BLaER1 treated with 17β-estradiol and CSF1 and Interleukin-3, amounts not matched to agents 10 nM and 100 nM (cell line): Measurements from ENCODE around the gene FRY.

Source experiments
- H3K27ac ChIP-seq, 11 experiments: shearing (Covaris generic); formaldehyde crosslinking; 2 replicates each; pipeline ENCODE4 v1.8.1; 2022
- H3K27me3 ChIP-seq, 11 experiments: shearing (Covaris generic); formaldehyde crosslinking; 2 replicates each; pipeline ENCODE4 v1.8.1; 2022
- H3K36me3 ChIP-seq, 11 experiments: shearing (Covaris generic); formaldehyde crosslinking; 2 replicates each; pipeline ENCODE4 v1.8.1; 2022
- H3K4me1 ChIP-seq, 10 experiments: shearing (Covaris generic); formaldehyde crosslinking; 2 replicates each; pipeline ENCODE4 v1.8.1; 2022
- H3K4me2 ChIP-seq, 11 experiments: shearing (Covaris generic); formaldehyde crosslinking; 2 replicates each; pipeline ENCODE4 v1.8.1; 2022
- H3K4me3 ChIP-seq, 10 experiments: shearing (Covaris generic); formaldehyde crosslinking; 2 replicates each; pipeline ENCODE4 v1.8.1; 2022
- H3K9ac ChIP-seq, 11 experiments: shearing (Covaris generic); formaldehyde crosslinking; 2 replicates each; pipeline ENCODE4 v1.8.1; 2022
- H3K9me3 ChIP-seq, 11 experiments: shearing (Covaris generic); formaldehyde crosslinking; replicated peaks in 1 of 11; 2 replicates each; pipeline ENCODE4 v1.8.1; 2022
- H4K20me1 ChIP-seq, 11 experiments: shearing (Covaris generic); formaldehyde crosslinking; 2 replicates each; pipeline ENCODE4 v1.8.1; 2022
- Cebpa-rat ChIP-seq, 11 experiments: shearing (Covaris generic); IDR thresholded peaks; 2 replicates each; pipeline ENCODE4 v1.8.1; 2022

FRY gene

DNA sequence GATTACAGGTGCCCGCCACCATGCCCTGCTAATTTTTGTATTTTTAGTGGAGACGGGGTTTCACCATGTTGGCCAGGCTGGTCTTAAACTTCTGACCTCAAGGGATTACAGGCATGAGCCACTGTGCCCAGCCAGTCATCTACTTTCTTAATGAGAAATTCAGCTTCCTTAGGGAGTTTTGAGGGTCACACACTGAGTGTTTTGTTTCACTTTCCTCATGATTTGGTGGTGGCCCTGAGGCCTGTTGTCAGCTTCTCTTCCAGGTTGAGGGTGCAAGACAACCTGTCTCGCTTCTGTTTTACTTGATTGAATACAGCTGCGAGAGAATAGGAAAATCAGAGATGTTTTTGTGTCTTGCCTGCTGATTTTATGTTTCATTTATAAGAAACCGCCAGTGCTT, 9.9 kb downstream of the FRY start:
- Histone ChIP-seq H3K4me2 (no peak overlapping the region), H3K9me3 (no peaks in the 10 kb centered on the region), H3K4me3 (no peak overlapping the region), H4K20me1 (no peaks in the 10 kb centered on the region), H3K4me1 (peaks cover 4 to 19% (median 7%) of the 10 kb centered on the region in 10 experiments; a peak in 19 of 20 replicates), H3K9ac (no peak overlapping the region), H3K36me3 (no peaks in the 10 kb centered on the region), H3K27me3 (no peaks in the 10 kb centered on the region), H3K27ac (no peak overlapping the region)
- TF ChIP-seq Cebpa-rat (IDR thresholded peaks at IDR 0.05), result no peak

DNA sequence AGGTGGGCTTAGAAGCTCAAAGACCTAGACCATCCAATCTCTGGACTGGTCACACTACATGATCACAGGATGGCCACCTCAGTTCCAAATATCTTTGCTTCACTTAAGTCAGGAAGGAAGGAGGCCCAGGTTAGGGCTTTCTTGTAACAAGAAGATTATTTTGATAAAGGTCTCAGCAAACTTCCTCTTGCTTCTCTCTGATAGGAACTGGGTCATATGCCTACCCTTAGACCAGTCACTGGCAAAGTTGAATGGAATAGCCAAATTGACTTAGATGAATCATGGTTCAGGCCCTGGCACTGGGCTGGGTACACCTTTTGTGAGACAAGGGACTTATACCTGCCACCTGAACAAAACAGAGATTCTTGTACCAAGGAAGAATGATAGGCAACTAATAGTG, 11.0 kb downstream of the FRY start:
- no peak overlapping the region for H3K9ac ChIP-seq

DNA sequence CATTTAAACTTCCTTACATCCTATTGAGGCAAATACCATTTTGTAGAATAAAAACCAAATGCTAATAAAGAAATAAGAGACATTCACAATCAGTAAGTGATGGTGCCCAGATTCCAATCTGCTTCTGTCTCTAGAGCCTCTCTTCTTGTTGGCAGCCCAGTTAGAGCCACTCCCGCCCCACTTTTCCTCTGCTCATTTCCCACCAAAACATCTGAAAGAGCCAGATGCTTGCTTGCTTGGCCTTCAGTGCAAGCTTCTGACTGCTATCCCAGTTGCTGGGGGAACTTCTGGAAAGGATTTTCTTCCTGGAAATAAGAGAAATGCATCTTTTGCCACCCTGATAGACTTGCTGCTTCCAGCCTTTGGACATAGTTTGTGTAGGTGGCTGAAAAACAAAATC, 12.9 kb downstream of the FRY start:
- TF ChIP-seq Cebpa-rat (IDR thresholded peaks at IDR 0.05), result no peak
- H3K4me3 ChIP-seq, result no peak overlapping the region
- no peaks in the 10 kb centered on the region for H3K36me3 ChIP-seq
- peaks cover 33 to 40% (median 37%) of the 10 kb centered on the region in 10 experiments for H3K4me1 ChIP-seq
- H3K9me3 ChIP-seq, result peaks cover 0 to 6% (median 0%) of the 10 kb centered on the region in 11 experiments; a peak in 4 of 22 replicates
- H3K27ac ChIP-seq, result no peak overlapping the region
- no peak overlapping the region for H3K4me2 ChIP-seq
- no peaks in the 10 kb centered on the region for H3K27me3 ChIP-seq
- H4K20me1 ChIP-seq, result no peaks in the 10 kb centered on the region
- no peak overlapping the region for H3K9ac ChIP-seq

More for the DNA sequence above, 11.0 kb downstream of the FRY start:
- Histone ChIP-seq H4K20me1 (no peaks in the 10 kb centered on the region), H3K27ac (no peak overlapping the region), H3K4me2 (0 out of 22 replicates have a peak overlapping the region, but pooled peaks of 1 of the 11 experiments have one; percentile 17), H3K36me3 (no peaks in the 10 kb centered on the region), H3K27me3 (no peaks in the 10 kb centered on the region), H3K9me3 (peaks cover 0 to 3% (median 0%) of the 10 kb centered on the region in 11 experiments; a peak in 4 of 22 replicates), H3K4me3 (no peak overlapping the region), H3K4me1 (peaks cover 15 to 21% (median 18%) of the 10 kb centered on the region in 10 experiments)
- no peak for TF ChIP-seq Cebpa-rat (IDR thresholded peaks at IDR 0.05)

DNA sequence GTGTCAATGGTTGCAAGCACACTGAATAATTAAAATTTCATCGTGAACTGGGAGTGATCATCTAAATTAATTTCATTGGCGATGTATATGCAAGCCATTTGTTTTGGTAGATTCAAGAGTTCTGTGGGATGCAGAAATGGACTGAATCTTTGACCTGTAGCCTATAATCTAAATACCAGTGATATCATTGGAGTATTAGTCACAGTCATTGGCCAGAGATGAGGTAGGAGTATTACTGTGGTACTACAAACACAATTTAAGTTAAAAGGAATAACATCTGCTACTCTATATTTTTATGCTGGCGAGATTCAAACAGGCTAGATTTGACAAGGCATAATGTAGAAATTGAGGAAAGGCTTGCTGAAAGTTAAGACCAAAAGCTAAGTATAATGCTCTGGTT, 14.0 kb downstream of the FRY start:
- Histone ChIP-seq H3K4me1 (peaks cover 33 to 44% (median 38%) of the 10 kb centered on the region in 10 experiments), H3K4me3 (no peak overlapping the region), H3K9me3 (peaks cover 0 to 6% (median 0%) of the 10 kb centered on the region in 11 experiments; a peak in 4 of 22 replicates), H4K20me1 (no peaks in the 10 kb centered on the region), H3K27me3 (no peaks in the 10 kb centered on the region), H3K9ac (no peak overlapping the region), H3K27ac (peak overlapping the region in 5 of 11 experiments; percentile 4 to 68 (median 49); a peak in 9 of 22 replicates), H3K4me2 (peak overlapping the region in 5 of 11 experiments; percentile 58 to 79 (median 68); a peak in 9 of 22 replicates), H3K36me3 (no peaks in the 10 kb centered on the region)
- TF ChIP-seq Cebpa-rat (IDR thresholded peaks at IDR 0.05), result no peak

DNA sequence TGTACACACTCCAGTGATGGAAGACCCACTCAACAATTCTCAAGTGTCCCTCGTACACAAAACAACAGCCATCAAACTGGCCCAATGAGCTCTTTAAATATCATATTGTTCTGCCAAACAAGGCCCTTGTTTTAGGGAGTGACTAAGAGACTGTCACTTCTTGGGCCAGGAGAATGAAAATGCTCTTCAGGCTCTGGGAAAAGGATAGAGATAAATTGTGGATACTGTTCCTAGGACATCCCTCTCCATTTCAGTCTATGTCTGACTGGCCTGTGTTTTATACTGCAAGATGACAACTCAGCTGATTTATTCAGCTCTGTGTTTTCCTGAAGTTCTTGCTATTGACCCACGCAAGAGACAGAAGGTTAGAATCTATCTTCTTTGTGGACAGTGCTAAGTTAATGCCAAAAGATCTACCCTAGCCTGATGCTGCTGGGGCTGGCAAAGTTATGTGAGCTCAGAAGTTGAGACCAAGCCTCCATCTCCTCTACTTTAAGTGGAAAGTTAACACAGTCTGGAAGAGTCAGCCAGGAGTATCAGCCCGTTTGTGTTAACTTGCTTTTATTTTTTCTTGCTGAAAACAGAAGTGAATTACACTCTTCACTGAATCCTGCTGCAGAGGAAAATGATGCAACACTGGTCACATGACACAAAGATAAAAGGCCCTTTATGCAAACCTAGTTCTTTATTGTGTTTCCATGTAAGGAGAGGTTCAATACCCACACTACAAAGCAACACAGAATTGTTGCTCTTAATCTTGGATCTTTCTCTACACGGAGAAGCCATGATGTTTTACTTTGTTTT, 14.6 kb downstream of the FRY start:
- no peaks in the 10 kb centered on the region for H4K20me1 ChIP-seq
- no peak overlapping the region for H3K4me3 ChIP-seq
- peak in 7 of 11 experiments; percentile 32 to 88 (median 62); a peak in 9 of 22 replicates for TF ChIP-seq Cebpa-rat (IDR thresholded peaks at IDR 0.05)
- peaks cover 33 to 44% (median 38%) of the 10 kb centered on the region in 10 experiments for H3K4me1 ChIP-seq
- H3K9me3 ChIP-seq, result peaks cover 0 to 6% (median 0%) of the 10 kb centered on the region in 11 experiments; a peak in 4 of 22 replicates
- H3K4me2 ChIP-seq, result peak overlapping the region; percentile 24 to 79 (median 52); a peak in 21 of 22 replicates
- peak overlapping the region in 4 of 11 experiments; percentile 20 to 50 (median 30); a peak in 4 of 22 replicates for H3K9ac ChIP-seq
- H3K27me3 ChIP-seq, result no peaks in the 10 kb centered on the region
- H3K27ac ChIP-seq, result peak overlapping the region in 10 of 11 experiments; percentile 4 to 68 (median 38); a peak in 15 of 22 replicates
- H3K36me3 ChIP-seq, result no peaks in the 10 kb centered on the region

DNA sequence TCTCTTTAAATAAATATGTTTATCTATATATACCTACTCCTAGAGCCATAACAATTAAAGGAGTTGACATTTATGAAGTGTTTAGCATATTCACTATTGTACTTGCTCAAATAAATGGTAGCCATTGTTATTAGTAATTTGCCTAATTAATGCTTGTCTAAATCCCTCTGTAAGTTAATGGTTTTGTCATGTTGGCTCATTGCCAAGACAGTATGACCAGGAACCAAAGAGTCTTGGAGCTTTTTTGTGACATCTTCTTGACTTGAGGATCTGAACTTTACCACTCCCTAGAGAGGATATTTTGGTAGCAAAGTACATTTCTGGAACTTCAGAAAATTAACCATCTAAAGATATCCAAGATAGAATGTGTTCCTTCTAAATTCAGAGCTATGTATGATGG, 15.5 kb downstream of the FRY start:
- peak overlapping the region in 10 of 11 experiments; percentile 24 to 72 (median 50); a peak in 17 of 22 replicates for H3K4me2 ChIP-seq
- no peak for TF ChIP-seq Cebpa-rat (IDR thresholded peaks at IDR 0.05)
- peak overlapping the region in 1 of 11 experiments; percentile 36; a peak in 1 of 22 replicates for H3K27ac ChIP-seq
- H3K9me3 ChIP-seq, result peaks cover 0 to 6% (median 0%) of the 10 kb centered on the region in 11 experiments; a peak in 4 of 22 replicates
- no peaks in the 10 kb centered on the region for H3K36me3 ChIP-seq
- H4K20me1 ChIP-seq, result no peaks in the 10 kb centered on the region
- H3K27me3 ChIP-seq, result no peaks in the 10 kb centered on the region
- no peak overlapping the region for H3K4me3 ChIP-seq
- H3K4me1 ChIP-seq, result peaks cover 33 to 44% (median 38%) of the 10 kb centered on the region in 10 experiments
- H3K9ac ChIP-seq, result no peak overlapping the region

DNA sequence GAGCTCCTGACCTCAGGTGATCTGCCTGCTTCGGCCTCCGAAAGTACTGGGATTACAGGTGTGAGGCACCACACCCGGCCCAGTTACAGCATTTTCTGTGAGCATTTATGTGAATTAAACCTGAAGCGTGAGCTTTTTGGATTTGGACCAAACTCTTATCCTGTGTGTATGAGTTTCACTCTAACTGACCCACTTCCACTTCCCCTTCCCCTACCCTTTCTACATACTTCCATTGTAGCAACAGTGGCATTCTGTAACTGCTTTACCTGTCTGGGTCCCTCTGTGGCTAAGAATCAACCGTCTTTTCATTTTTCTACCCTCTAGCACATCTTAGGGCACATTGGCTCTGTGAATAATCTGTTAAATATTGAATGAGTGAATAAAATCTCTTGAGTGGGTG, 16.2 kb downstream of the FRY start:
- peaks cover 33 to 44% (median 38%) of the 10 kb centered on the region in 10 experiments for H3K4me1 ChIP-seq
- 0 out of 22 replicates have a peak overlapping the region, but pooled peaks of 1 of the 11 experiments have one; percentile 15 for H3K27ac ChIP-seq
- peaks cover 0 to 6% (median 0%) of the 10 kb centered on the region in 11 experiments; a peak in 4 of 22 replicates for H3K9me3 ChIP-seq
- no peak for TF ChIP-seq Cebpa-rat (IDR thresholded peaks at IDR 0.05)
- no peak overlapping the region for H3K4me3 ChIP-seq
- no peaks in the 10 kb centered on the region for H4K20me1 ChIP-seq
- no peak overlapping the region for H3K9ac ChIP-seq
- H3K36me3 ChIP-seq, result no peaks in the 10 kb centered on the region
- no peaks in the 10 kb centered on the region for H3K27me3 ChIP-seq
- peak overlapping the region; percentile 24 to 72 (median 52); a peak in 20 of 22 replicates for H3K4me2 ChIP-seq

DNA sequence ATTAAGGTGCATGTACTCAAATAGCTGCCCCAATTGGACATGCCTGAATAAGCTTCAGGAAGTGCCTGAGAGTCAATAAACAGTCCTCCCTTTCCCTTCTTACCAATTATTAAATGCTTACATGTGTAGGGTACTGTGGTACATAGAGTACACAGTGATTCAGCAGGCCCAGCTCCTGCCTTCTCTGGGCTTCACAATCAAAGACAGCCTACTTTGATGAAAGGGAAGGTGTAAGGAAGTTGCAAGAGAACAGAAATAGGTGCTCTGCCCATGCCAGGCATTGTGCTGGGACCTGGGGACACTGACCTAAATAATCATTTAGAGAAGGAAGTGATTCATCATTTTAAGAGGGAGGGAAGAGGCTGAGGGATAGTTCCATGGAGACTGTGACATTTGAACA, 17.2 kb downstream of the FRY start:
- no peak for TF ChIP-seq Cebpa-rat (IDR thresholded peaks at IDR 0.05)
- Histone ChIP-seq H3K9me3 (peaks cover 0 to 6% (median 0%) of the 10 kb centered on the region in 11 experiments; a peak in 4 of 22 replicates), H3K27ac (peak overlapping the region in 1 of 11 experiments; percentile 11; a peak in 2 of 22 replicates), H3K4me3 (no peak overlapping the region), H3K27me3 (no peaks in the 10 kb centered on the region), H4K20me1 (no peaks in the 10 kb centered on the region), H3K36me3 (no peaks in the 10 kb centered on the region), H3K9ac (no peak overlapping the region), H3K4me2 (peak overlapping the region; percentile 4 to 72 (median 52); a peak in 21 of 22 replicates), H3K4me1 (peaks cover 33 to 44% (median 38%) of the 10 kb centered on the region in 10 experiments)

DNA sequence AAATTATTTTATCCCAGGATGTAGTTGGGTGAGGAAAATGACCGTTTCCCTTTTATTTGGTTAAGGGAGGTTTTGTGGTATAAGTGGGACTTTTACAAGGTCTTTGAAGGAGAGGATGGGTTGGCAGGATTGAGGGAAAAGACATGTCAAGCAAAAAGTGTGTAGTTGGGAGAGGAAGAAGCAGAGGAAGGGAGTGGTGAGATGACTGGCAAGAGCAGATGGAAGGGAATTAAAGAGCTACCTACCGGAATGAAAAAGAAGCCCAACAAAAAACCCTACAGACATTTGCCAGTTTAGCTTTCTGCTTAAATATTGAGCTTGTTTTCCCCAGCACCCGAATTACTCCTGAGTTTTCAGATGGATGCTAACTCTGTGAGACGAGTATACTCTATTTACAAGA, 19.6 kb downstream of the FRY start:
- Histone ChIP-seq H3K27ac (no peak overlapping the region), H3K4me3 (no peak overlapping the region), H3K9me3 (peaks cover 0 to 6% (median 0%) of the 10 kb centered on the region in 11 experiments; a peak in 4 of 22 replicates), H3K9ac (no peak overlapping the region), H3K4me2 (no peak overlapping the region), H3K4me1 (peaks cover 30 to 36% (median 33%) of the 10 kb centered on the region in 10 experiments), H3K27me3 (no peaks in the 10 kb centered on the region), H3K36me3 (no peaks in the 10 kb centered on the region), H4K20me1 (no peaks in the 10 kb centered on the region)
- TF ChIP-seq Cebpa-rat (IDR thresholded peaks at IDR 0.05), result no peak
